HL-60 (cell line): Measurements from ENCODE around the gene GAS6.

ENCODE experiments used
- DNase-seq, 2 experiments: peaks; one replicate each; pipeline ENCODE4 v3.0.0-alpha.2; 2010 to 2020; ENCODE audit warnings: low read depth in 1 of 2, low spot score in 1 of 2
- H3K27ac ChIP-seq: fragments of 250-450 bp; sonication (Bioruptor Pico); replicated peaks from 2 replicates; pipeline ENCODE4 v1.5.1; 2020; ENCODE audit warnings: mild to moderate bottlenecking, moderate library complexity
- H3K27me3 ChIP-seq: fragments of 250-450 bp; sonication (Bioruptor Pico); 2 replicates; pipeline ENCODE4 v1.5.1; 2021; ENCODE audit warnings: mild to moderate bottlenecking, moderate library complexity; ENCODE audit not compliant: insufficient read depth, poor library complexity, severe bottlenecking
- H3K4me3 ChIP-seq: replicated peaks from 2 replicates; pipeline ENCODE4 v1.5.1; 2011; ENCODE audit warnings: mild to moderate bottlenecking, control low read depth, low read length; ENCODE audit not compliant: insufficient read depth
- CTCF ChIP-seq: IDR thresholded peaks from one replicate; pipeline ENCODE4 v1.5.1; 2011; ENCODE audit warnings: low read length, control low read depth, inconsistent platforms; ENCODE audit not compliant: insufficient read depth
- GABPA ChIP-seq: IDR thresholded peaks from 2 replicates; pipeline ENCODE4 v1.6.1; 2012; ENCODE audit warnings: low read depth
- POLR2AphosphoS5 ChIP-seq: IDR thresholded peaks from 2 replicates; pipeline ENCODE4 v1.6.1; 2012; ENCODE audit warnings: low read depth
- SPI1 ChIP-seq: IDR thresholded peaks from 2 replicates; pipeline ENCODE4 v1.6.1; 2012; ENCODE audit warnings: low read depth, mild to moderate bottlenecking, borderline replicate concordance
- TF ChIP-seq, protein P1 (sequence below): IDR thresholded peaks from 2 replicates; pipeline ENCODE4 v1.6.1; 2012; ENCODE audit warnings: low read depth; ENCODE audit not compliant: insufficient replicate concordance

GAS6 gene

DNA sequence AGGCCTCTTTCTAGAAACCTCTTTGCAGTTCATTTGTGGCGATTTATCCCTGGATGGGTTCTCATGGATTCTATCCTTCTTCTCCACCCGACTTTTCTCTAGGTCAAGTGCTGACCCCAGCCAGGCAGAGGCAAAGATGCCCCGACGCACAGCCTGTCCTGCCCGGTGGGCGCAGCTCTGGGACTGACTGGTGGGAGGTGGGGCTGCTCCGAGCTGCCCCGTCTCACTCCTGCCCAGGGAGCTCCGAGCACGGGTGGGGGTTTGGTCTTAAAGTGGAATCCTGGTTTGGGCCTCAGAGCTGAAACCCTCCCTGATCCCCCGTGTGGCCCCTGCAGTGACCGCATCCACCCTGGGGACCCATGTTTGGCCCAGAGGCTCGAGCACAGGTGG lies 44.5 kb downstream of the GAS6 start:
- no peak for DNase-seq
- no peak overlapping the region for H3K27ac ChIP-seq
- H3K27me3 ChIP-seq, result no peaks in the 10 kb centered on the region
- no peak overlapping the region for H3K4me3 ChIP-seq
- TF ChIP-seq GABPA (no peak), POLR2AphosphoS5 (no peak), CTCF (no peak), SPI1 (no peak)
- TF ChIP-seq, protein P1, sequence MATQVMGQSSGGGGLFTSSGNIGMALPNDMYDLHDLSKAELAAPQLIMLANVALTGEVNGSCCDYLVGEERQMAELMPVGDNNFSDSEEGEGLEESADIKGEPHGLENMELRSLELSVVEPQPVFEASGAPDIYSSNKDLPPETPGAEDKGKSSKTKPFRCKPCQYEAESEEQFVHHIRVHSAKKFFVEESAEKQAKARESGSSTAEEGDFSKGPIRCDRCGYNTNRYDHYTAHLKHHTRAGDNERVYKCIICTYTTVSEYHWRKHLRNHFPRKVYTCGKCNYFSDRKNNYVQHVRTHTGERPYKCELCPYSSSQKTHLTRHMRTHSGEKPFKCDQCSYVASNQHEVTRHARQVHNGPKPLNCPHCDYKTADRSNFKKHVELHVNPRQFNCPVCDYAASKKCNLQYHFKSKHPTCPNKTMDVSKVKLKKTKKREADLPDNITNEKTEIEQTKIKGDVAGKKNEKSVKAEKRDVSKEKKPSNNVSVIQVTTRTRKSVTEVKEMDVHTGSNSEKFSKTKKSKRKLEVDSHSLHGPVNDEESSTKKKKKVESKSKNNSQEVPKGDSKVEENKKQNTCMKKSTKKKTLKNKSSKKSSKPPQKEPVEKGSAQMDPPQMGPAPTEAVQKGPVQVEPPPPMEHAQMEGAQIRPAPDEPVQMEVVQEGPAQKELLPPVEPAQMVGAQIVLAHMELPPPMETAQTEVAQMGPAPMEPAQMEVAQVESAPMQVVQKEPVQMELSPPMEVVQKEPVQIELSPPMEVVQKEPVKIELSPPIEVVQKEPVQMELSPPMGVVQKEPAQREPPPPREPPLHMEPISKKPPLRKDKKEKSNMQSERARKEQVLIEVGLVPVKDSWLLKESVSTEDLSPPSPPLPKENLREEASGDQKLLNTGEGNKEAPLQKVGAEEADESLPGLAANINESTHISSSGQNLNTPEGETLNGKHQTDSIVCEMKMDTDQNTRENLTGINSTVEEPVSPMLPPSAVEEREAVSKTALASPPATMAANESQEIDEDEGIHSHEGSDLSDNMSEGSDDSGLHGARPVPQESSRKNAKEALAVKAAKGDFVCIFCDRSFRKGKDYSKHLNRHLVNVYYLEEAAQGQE, result no peak

GRCh38 chr13:113818700-113819295 lies 45.1 kb downstream of the GAS6 start:
- no peak overlapping the region for H3K4me3 ChIP-seq
- TF ChIP-seq CTCF, result no peak
- TF ChIP-seq GABPA, result no peak
- DNase-seq, result no peak
- H3K27me3 ChIP-seq, result no peaks in the 10 kb centered on the region
- no peak overlapping the region for H3K27ac ChIP-seq

DNA sequence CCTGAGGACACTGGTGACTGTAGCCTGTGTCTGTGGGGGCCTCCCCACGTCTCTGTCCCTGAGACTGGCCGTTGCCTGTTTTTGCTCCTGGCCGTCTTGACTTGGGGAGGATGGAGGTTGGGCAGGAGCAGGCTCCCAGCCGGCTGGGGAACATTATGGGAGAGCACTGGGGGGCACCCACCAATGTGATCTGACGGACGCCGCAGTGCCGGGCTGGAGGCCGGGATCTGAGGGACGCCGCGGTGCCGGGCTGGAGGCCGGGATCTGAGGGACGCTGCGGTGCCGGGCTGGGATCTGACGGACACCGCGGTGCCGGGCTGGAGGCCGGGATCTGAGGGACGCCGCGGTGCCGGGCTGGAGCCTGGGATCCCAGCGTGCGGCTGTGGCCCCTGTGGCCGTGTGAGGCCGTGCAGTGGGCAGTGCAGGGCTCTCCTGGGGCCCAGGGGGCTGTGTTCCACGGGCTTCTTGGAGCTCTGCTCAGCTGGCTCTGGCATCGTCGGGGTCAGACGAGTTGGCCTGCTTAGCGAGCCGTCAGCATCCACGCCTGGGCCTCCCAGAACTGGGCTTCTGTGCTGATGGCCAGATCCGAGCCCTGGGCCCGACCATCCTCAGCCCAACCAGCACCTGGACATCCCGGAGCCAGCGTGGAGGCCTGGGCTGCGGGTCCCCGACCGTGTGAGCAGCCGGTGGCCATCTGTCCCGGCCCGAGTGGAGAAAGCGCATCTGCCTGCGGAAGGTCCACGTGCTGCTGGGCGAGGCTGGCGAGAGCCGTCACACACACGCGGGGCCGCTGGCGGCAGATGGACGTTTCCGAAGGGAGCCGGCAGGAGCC lies 45.8 kb downstream of the GAS6 start:
- no peak for DNase-seq
- H3K27me3 ChIP-seq, result no peaks in the 10 kb centered on the region
- no peak overlapping the region for H3K27ac ChIP-seq
- TF ChIP-seq POLR2AphosphoS5 (no peak), SPI1 (no peak), GABPA (no peak), CTCF (no peak)
- TF ChIP-seq, protein P1, result no peak
- no peak overlapping the region for H3K4me3 ChIP-seq
